Right ventricle myocardium inferior (tissue), 1 donor: Measurements from ENCODE around the gene CBLC. TPM values are rescaled to one million over a fixed set of nuclear protein-coding genes. Genes with fewer than 3 reads are reported as not detected.
A peak's percentile ranks its signal among the peaks of the same experiment; 100 is the strongest.
"Not testable (repeated sequence)": the region's sequence is repeated elsewhere in the genome, so short reads cannot be mapped to it uniquely, and the experiment has no call there.

Experiments
- ATAC-seq: fragments of 200-7000 bp; cut with Tn5 transposase; one replicate; pipeline ENCODE4 v1.9.1; 2020; ENCODE audit warnings: mild to moderate bottlenecking, moderate library complexity
- DNase-seq: peaks from one replicate; pipeline ENCODE4 v3.0.0; 2021; ENCODE audit errors: missing footprints
- intact Hi-C: fragments of 100-400 bp; cut with DNase I; formaldehyde crosslinking; loops from one replicate; pipeline ENCODE4 v1.11.0; 2022
- total RNA-seq: library from RNA; stranded (reverse); fragmentation: NEBNext Ultra II Directional; extraction: Animal tissue kit (Norgen Biotek cat#: 25700); gene quantifications from one replicate; pipeline ENCODE4 v1.2.1, GENCODE V29; 2021
- donor health status: DM: no; HTN: yes; CAD: no; lungs with severe emphysema.

CBLC gene
- total RNA-seq, 1 donor from 2014 or later, result not detected

- ATAC-seq (peak; percentile 73), DNase-seq (peak; percentile 90)
- intact Hi-C loops, result no loop called here
These were observed 19.8 kb upstream of the CBLC start for GRCh38 chr19:44757735-44758505.

- intact Hi-C loops, result no loop called here
- ATAC-seq, result no peak
- DNase-seq, result no peak
These were observed 19.1 kb upstream of the CBLC start for GRCh38 chr19:44758596-44758995.

GRCh38 chr19:44759083-44759804 is 18.4 kb upstream of the CBLC start:
- intact Hi-C loops, result no loop called here
- DNase-seq (no peak), ATAC-seq (no peak)

GRCh38 chr19:44762038-44762437 is 15.7 kb upstream of the CBLC start:
- DNase-seq, result no peak
- ATAC-seq, result no peak
- intact Hi-C loops, result no loop called here

- intact Hi-C loops, result no loop called here
- DNase-seq (peak; percentile 89), ATAC-seq (no peak)
These were observed 12.4 kb upstream of the CBLC start for GRCh38 chr19:44765033-44765948.

- ATAC-seq (no peak), DNase-seq (no peak)
- intact Hi-C loops, result no loop called here
These were observed 11.7 kb upstream of the CBLC start for GRCh38 chr19:44765949-44766335.

GRCh38 chr19:44767295-44768180 is 10.2 kb upstream of the CBLC start:
- no peak for DNase-seq
- ATAC-seq, result no peak
- intact Hi-C loops, result no loop called here

GRCh38 chr19:44770550-44771257 is 7.0 kb upstream of the CBLC start:
- ATAC-seq, result peak; percentile 99
- DNase-seq, result peak; percentile 96
- intact Hi-C loops, result loop anchor here (1.0 to 10.0 kb wide), 3 partner anchors 46 to 196 kb away; no protein-coding TSS in a partner anchor

- not testable (repeated sequence) for ATAC-seq, DNase-seq
- intact Hi-C loops, result loop anchor here (10.0 kb wide), 1 partner anchor 197 kb away; no protein-coding TSS in a partner anchor
These were observed 5.5 kb upstream of the CBLC start for GRCh38 chr19:44772144-44772543.

GRCh38 chr19:44772959-44773358 is 4.7 kb upstream of the CBLC start:
- ATAC-seq (no peak), DNase-seq (no peak)
- intact Hi-C loops, result loop anchor here (10.0 kb wide), 1 partner anchor 198 kb away; no protein-coding TSS in a partner anchor

GRCh38 chr19:44775676-44776240 is 1.9 kb upstream of the CBLC start:
- intact Hi-C loops, result loop anchor here (10.0 kb wide), 1 partner anchor 201 kb away; no protein-coding TSS in a partner anchor
- no peak for ATAC-seq
- no peak for DNase-seq

- intact Hi-C loops, result loop anchor here (10.0 kb wide), 1 partner anchor 202 kb away; no protein-coding TSS in a partner anchor
- ATAC-seq, result no peak
- DNase-seq, result no peak
These were observed 1.1 kb upstream of the CBLC start for GRCh38 chr19:44776402-44777096.

- intact Hi-C loops, result loop anchor here (10.0 kb wide), 1 partner anchor 204 kb away; no protein-coding TSS in a partner anchor
- no peak for DNase-seq
These were observed 1.5 kb downstream of the CBLC start for GRCh38 chr19:44779150-44779549.

GRCh38 chr19:44781694-44782093 is 4.0 kb downstream of the CBLC start:
- ATAC-seq, intact Hi-C loops, DNase-seq: not testable (repeated sequence)

More at GRCh38 chr19:44779150-44779549, 1.5 kb downstream of the CBLC start:
- no peak for ATAC-seq

- intact Hi-C loops, result no loop called here
- no peak for DNase-seq
These were observed 5.0 kb downstream of the CBLC start for GRCh38 chr19:44782729-44783128.

GRCh38 chr19:44783545-44783944 is 5.9 kb downstream of the CBLC start:
- ATAC-seq, result no peak

More at GRCh38 chr19:44782729-44783128, 5.0 kb downstream of the CBLC start:
- ATAC-seq, result no peak

More at GRCh38 chr19:44783545-44783944, 5.9 kb downstream of the CBLC start:
- DNase-seq, result no peak
- intact Hi-C loops, result no loop called here
